ENCODE measurements around the gene SH3RF2.

- TF ChIP-seq HDGF (IDR thresholded peaks at IDR 0.05): no peak
- TF ChIP-seq CREM (IDR thresholded peaks at IDR 0.05; ENCODE audit: low read depth): no peak
- TF ChIP-seq CBX5 (IDR thresholded peaks at IDR 0.05; ENCODE audit: low read depth): no peak
- no peak for TF ChIP-seq RAD51 (IDR thresholded peaks at IDR 0.05)
- TF ChIP-seq EZH2 (IDR thresholded peaks at IDR 0.05; ENCODE audit: borderline replicate concordance, control insufficient read depth, low read depth, low read length): no peak
- TF ChIP-seq MAX (IDR thresholded peaks at IDR 0.05; ENCODE audit: low read depth, low read length): no peak
- TF ChIP-seq, protein P1, sequence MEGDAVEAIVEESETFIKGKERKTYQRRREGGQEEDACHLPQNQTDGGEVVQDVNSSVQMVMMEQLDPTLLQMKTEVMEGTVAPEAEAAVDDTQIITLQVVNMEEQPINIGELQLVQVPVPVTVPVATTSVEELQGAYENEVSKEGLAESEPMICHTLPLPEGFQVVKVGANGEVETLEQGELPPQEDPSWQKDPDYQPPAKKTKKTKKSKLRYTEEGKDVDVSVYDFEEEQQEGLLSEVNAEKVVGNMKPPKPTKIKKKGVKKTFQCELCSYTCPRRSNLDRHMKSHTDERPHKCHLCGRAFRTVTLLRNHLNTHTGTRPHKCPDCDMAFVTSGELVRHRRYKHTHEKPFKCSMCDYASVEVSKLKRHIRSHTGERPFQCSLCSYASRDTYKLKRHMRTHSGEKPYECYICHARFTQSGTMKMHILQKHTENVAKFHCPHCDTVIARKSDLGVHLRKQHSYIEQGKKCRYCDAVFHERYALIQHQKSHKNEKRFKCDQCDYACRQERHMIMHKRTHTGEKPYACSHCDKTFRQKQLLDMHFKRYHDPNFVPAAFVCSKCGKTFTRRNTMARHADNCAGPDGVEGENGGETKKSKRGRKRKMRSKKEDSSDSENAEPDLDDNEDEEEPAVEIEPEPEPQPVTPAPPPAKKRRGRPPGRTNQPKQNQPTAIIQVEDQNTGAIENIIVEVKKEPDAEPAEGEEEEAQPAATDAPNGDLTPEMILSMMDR (IDR thresholded peaks at IDR 0.05 in 2 of 3, conservative IDR thresholded peaks at IDR 0.05 in 1 of 3; ENCODE audit: control insufficient read depth in 2 of 3, extremely low read depth in 1 of 3, insufficient read depth in 1 of 3, low read depth in 3 of 3, low read length in 3 of 3): no peak
- TF ChIP-seq MXI1 (IDR thresholded peaks at IDR 0.05; ENCODE audit: low read depth, low read length): no peak
- TF ChIP-seq RFX5 (IDR thresholded peaks at IDR 0.05; ENCODE audit: low read depth, low read length): no peak
- no peak for TF ChIP-seq POLR2A (IDR thresholded peaks at IDR 0.05; ENCODE audit: low read depth, low read length)
- TF ChIP-seq, protein P2, sequence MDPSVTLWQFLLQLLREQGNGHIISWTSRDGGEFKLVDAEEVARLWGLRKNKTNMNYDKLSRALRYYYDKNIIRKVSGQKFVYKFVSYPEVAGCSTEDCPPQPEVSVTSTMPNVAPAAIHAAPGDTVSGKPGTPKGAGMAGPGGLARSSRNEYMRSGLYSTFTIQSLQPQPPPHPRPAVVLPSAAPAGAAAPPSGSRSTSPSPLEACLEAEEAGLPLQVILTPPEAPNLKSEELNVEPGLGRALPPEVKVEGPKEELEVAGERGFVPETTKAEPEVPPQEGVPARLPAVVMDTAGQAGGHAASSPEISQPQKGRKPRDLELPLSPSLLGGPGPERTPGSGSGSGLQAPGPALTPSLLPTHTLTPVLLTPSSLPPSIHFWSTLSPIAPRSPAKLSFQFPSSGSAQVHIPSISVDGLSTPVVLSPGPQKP (IDR thresholded peaks at IDR 0.05; ENCODE audit: low read depth, low read length): no peak
Observed at GRCh38 chr5:145944328-145944727, 8.0 kb downstream of the SH3RF2 start.

Measured in GM12878 (cell line).